Femur (tissue), 1 donor: ENCODE measurements around the gene CD81.
"Not testable (repeated sequence)": the region's sequence is repeated elsewhere in the genome, so short reads cannot be mapped to it uniquely, and the experiment has no call there.

ENCODE experiments used
- DNase-seq: peaks from one replicate; pipeline ENCODE4 v3.0.0-alpha.2; 2017

CD81 gene

GRCh38 chr11:2357651-2358050 lies 19.5 kb upstream of the CD81 start:
- DNase-seq = not testable (repeated sequence)

- no peak for DNase-seq
Observed at GRCh38 chr11:2358754-2359442, 18.2 kb upstream of the CD81 start.

GRCh38 chr11:2359557-2359956 lies 17.6 kb upstream of the CD81 start:
- no peak for DNase-seq

- DNase-seq = no peak
Observed at GRCh38 chr11:2360081-2360642, 16.9 kb upstream of the CD81 start.

GRCh38 chr11:2361565-2361964 lies 15.5 kb upstream of the CD81 start:
- DNase-seq = no peak

- no peak for DNase-seq
Observed at GRCh38 chr11:2362414-2362813, 14.7 kb upstream of the CD81 start.

GRCh38 chr11:2363130-2363529 lies 14.0 kb upstream of the CD81 start:
- DNase-seq = no peak

GRCh38 chr11:2363577-2364370 lies 13.3 kb upstream of the CD81 start:
- peak; percentile 41 for DNase-seq

- not testable (repeated sequence) for DNase-seq
Observed at GRCh38 chr11:2364386-2364785, 12.7 kb upstream of the CD81 start.

- DNase-seq = no peak
Observed at GRCh38 chr11:2365571-2366210, 11.4 kb upstream of the CD81 start.

- DNase-seq = peak; percentile 72
Observed at GRCh38 chr11:2366276-2366675, 10.8 kb upstream of the CD81 start.

GRCh38 chr11:2366733-2367132 lies 10.4 kb upstream of the CD81 start:
- DNase-seq = no peak

GRCh38 chr11:2367266-2368160 lies 9.6 kb upstream of the CD81 start:
- no peak for DNase-seq

- DNase-seq = no peak
Observed at GRCh38 chr11:2368178-2368850, 8.8 kb upstream of the CD81 start.

- no peak for DNase-seq
Observed at GRCh38 chr11:2368851-2369180, 8.3 kb upstream of the CD81 start.

GRCh38 chr11:2369320-2369719 lies 7.8 kb upstream of the CD81 start:
- DNase-seq = no peak

GRCh38 chr11:2369896-2370295 lies 7.2 kb upstream of the CD81 start:
- no peak for DNase-seq

- DNase-seq = no peak
Observed at GRCh38 chr11:2374456-2375201, 2.5 kb upstream of the CD81 start.

GRCh38 chr11:2375341-2375853 lies 1.7 kb upstream of the CD81 start:
- no peak for DNase-seq

GRCh38 chr11:2375964-2376551 lies 1.1 kb upstream of the CD81 start:
- no peak for DNase-seq
